ENCODE results near the gene GSTA2. TPM values are rescaled to one million over a fixed set of nuclear protein-coding genes. Genes with fewer than 3 reads are reported as not detected.

The GSTA2 gene
- total RNA-seq, 1 donor, result not detected

DNA sequence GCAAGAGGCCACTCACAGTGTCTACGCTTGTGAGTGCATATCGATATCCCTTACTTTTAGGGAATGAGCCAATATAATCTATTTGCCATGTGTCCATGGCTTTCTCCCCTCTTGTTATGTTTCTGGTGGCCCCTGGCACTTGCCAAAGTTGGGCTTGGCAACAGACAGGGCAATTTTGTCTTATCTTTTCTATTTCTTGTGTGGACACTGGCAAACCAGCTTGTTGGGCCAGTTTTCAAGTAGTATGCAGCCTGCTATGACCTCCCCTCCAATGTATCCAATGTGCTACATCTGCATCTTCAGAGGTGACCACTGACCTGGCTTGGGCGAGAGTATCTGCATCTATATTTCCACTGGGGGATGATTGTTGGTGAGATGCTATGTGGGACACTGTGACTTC is 29.2 kb downstream of the GSTA2 start:
- TF ChIP-seq, protein P1, sequence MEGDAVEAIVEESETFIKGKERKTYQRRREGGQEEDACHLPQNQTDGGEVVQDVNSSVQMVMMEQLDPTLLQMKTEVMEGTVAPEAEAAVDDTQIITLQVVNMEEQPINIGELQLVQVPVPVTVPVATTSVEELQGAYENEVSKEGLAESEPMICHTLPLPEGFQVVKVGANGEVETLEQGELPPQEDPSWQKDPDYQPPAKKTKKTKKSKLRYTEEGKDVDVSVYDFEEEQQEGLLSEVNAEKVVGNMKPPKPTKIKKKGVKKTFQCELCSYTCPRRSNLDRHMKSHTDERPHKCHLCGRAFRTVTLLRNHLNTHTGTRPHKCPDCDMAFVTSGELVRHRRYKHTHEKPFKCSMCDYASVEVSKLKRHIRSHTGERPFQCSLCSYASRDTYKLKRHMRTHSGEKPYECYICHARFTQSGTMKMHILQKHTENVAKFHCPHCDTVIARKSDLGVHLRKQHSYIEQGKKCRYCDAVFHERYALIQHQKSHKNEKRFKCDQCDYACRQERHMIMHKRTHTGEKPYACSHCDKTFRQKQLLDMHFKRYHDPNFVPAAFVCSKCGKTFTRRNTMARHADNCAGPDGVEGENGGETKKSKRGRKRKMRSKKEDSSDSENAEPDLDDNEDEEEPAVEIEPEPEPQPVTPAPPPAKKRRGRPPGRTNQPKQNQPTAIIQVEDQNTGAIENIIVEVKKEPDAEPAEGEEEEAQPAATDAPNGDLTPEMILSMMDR (IDR thresholded peaks at IDR 0.05; ENCODE audit: insufficient read depth, low read depth, low read length), result no peak
- H3K4me3 ChIP-seq (ENCODE audit: low read depth, low read length), result no peak overlapping the region
- no peak for DNase-seq (ENCODE audit: low read depth)

DNA sequence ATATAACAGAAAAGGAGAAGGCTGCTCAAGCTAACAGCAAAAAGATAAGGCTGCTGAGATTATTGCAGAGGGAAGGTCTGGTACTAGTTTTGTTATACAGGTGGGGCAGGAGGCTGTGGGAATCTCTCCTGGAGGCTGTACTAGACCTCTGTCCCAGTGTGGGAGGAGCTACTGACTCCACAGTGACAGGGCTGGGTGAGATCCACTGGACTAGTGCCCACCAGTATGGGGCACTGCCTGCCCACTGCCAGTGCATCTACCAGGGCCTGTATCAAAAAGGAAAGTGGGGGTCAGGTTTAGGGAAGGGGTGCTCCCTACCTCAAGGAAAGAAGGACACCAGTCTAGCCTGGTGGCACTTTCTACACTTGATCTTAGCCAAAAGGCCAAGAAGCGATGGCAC is 30.1 kb downstream of the GSTA2 start:
- H3K4me3 ChIP-seq (ENCODE audit: low read depth, low read length), result no peak overlapping the region
- TF ChIP-seq, protein P1 (IDR thresholded peaks at IDR 0.05; ENCODE audit: insufficient read depth, low read depth, low read length), result no peak
- DNase-seq (ENCODE audit: low read depth), result no peak

DNA sequence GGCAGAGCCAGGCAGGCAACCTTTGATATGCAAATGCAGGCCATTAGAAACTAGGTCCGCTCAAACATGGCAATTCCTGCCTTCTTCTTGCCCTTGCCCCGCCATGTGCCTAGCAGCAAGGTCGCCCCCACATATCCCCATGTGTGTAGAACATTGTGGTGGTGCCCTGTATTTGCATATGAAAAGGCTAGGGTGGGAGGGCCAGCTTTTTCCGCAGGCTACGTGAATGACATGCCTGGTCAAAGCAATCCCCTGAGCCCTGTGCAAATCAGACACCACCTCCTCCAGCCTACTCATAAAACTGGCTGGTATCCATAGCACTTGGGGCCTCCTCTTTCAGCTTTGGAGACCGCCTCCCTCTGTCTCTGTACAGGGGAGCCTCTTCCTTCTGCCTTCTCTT is 31.6 kb downstream of the GSTA2 start:
- no peak overlapping the region for H3K4me3 ChIP-seq (ENCODE audit: low read depth, low read length)
- TF ChIP-seq, protein P1 (IDR thresholded peaks at IDR 0.05; ENCODE audit: insufficient read depth, low read depth, low read length), result no peak
- DNase-seq (ENCODE audit: low read depth), result no peak

DNA sequence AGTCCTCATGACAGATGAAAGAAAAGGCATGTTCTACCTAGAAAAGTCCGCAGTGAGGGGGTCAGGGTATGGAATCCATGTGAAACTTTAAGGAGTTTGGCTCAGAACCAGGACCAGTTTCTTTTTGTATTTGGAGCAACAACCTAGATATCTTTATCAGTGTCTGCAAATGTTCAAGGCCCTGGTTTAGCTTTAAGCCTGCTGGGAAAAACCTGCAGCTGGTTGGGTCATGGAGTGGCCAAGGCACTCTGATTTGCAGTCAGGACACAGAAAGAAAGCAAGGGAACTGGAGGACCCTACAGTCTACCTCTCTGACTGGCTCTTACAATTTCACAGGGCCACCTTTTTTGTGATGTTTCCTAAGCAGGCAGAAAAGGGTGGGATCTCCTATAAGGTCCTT is 33.7 kb downstream of the GSTA2 start:
- no peak for DNase-seq (ENCODE audit: low read depth)
- H3K4me3 ChIP-seq (ENCODE audit: low read depth, low read length), result no peak overlapping the region
- TF ChIP-seq, protein P1 (IDR thresholded peaks at IDR 0.05; ENCODE audit: insufficient read depth, low read depth, low read length), result no peak

DNA sequence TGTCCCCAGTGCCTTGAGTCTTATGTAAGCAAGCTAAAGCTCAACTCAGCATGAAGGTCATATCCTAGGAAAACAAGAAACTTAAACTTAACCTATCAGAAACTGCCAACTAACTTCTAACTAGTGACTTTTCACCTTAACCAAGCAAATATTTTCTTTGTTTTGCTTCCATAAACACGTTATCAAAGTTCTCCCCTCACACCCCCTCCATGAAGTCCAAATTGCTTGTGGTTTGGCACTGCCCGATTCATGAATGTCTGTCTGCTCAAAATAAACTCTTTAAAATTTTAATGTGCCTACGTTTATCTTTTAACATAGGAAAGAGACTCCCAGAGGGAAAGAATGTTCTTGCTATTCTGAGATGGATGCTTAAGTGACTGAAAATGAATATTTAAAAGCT is 34.9 kb downstream of the GSTA2 start:
- TF ChIP-seq, protein P1 (IDR thresholded peaks at IDR 0.05; ENCODE audit: insufficient read depth, low read depth, low read length), result no peak
- DNase-seq (ENCODE audit: low read depth), result no peak

DNA sequence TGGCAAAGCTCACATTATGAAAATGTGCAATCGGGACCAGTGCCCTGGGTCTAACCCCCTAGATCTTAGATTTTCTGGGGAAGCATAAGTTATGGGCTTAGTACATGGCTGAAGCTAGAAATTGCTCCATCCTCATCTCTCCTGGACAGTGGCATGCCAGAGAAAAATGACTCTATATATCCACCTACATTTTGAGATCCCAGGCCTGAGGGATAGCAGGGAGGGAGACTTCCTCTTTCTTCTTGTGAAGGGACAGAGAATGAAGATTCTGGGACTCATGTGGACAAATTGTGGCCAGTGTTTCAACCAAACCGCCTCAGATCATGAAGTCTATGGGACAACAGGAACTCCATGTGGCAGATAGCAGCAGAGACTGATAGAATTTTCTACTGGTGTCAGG is 35.4 kb downstream of the GSTA2 start:
- H3K4me3 ChIP-seq (ENCODE audit: low read depth, low read length), result no peak overlapping the region
- DNase-seq (ENCODE audit: low read depth), result no peak
- TF ChIP-seq, protein P1 (IDR thresholded peaks at IDR 0.05; ENCODE audit: insufficient read depth, low read depth, low read length), result no peak

More for the DNA sequence above, 34.9 kb downstream of the GSTA2 start:
- H3K4me3 ChIP-seq (ENCODE audit: low read depth, low read length), result no peak overlapping the region

DNA sequence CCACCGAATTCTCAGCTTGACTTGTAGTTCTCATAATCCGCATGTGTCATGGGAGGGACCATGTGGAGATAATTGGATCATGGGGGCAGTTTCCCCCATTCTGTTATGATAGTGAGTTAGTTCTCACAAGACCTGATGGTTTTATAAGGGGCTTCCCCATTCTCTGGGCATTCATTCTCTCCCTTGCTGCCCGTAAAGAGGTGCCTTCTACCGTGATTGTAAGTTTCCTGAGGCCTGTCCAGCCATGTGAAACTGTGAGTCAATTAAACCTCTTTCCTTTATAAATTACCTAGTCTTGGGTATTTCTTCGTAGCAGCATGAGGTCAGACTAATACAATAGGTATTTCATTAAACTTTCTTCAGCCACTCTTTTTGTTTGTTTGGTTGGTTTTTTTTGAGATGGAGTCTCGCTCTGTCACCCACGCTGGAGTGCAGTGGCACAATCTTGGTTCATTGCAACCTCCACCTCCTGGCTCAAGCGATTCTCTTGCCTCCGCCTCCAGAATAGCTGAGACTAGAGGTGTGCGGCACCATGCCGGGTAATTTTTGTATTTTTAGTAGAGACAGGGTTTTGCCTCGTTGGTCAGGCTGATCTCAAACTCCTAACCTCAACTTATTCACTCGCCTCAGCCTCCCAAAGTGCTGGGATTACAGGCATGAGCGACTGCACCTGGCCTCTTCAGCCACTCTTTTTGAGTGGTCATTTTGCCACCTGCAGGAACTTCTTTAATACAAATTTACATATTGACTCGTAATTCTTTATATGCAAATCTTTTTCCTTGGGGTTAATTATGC is 36.3 kb downstream of the GSTA2 start:
- no peak overlapping the region for H3K4me3 ChIP-seq (ENCODE audit: low read depth, low read length)
- TF ChIP-seq, protein P1 (IDR thresholded peaks at IDR 0.05; ENCODE audit: insufficient read depth, low read depth, low read length), result no peak
- DNase-seq (ENCODE audit: low read depth), result no peak

Measured in fibroblast of villous mesenchyme (primary cell).